SIG-M5 (cell line): Measurements from ENCODE around the gene PLCH1.

Source experiments
- DNase-seq: peaks from one replicate; lab custom pipeline; 2025; lab: John Stamatoyannopoulos, UW

The PLCH1 gene

DNA sequence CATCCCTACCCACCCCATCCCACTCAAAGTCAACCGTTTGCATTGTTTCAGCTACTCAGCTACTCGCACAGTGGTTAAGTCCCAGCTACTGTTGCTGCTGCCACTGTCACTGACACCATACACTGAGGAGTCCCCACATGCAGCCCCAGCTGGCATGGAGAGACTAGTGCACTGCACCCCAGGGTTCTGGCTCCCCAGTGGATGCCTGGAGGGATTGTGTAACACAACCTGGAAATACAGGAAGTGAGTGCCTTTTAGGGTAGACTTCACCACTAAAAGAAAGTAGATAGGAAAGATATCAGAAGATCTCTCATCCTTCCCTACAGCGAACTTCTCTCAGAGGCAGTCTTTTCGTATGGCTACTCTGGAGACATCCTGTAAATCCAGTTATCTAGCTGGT lies 282.2 kb downstream of the PLCH1 start:
- DNase-seq = no peak

DNA sequence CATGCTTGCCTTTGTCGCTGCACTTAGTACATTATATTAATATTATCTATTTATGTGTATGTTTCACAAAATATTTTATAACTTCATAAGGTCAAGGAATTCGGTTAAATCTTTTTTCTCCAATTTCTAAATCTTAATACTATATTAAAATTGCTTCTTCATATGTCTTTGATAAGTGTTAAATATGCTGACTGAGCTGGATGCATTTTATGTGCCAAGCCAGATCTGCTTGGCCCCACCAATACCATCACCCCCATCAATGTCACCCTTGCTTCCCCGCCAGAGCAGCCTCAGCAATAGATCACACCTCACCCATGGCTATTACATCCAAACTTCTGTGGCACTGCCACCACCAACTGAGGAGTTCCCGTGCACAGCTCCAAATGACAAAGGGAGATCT lies 287.3 kb downstream of the PLCH1 start:
- DNase-seq = no peak

DNA sequence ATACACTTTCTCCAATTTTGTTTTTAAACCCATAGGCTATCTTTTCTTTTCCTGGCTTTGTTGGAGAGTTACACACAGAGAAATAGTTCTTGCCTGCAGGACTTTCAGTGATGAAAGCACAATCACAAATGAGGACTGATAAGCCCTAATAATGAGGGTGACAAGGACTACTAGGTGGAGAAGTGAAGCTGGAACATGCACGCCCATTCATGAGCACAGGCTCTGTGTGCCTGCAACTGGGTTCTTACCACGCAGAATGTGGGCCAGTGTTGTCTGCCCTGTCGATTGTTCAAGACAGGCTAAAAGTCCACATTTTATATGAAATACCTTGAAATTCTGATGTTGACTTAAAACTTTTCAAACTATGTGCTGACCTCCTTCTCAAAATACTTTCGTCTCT lies 289.1 kb downstream of the PLCH1 start:
- DNase-seq = no peak

DNA sequence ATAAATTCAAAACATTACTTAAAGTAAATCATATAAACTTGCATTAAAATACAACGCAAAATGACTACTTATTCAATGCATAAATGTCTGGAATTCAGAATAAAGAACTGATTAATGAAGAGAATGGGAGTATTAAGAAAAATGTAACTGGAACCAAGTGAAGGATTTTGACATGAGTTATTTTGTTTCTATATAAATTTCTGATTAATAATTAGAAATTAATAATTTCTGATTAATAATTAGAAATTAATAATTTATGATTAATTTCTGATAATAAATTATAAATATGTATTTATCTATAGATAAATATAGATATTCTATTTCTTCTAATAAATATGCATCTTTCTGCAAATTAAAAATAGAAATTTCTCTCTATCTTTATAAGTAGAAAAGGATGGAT lies 291.4 kb downstream of the PLCH1 start:
- no peak for DNase-seq

DNA sequence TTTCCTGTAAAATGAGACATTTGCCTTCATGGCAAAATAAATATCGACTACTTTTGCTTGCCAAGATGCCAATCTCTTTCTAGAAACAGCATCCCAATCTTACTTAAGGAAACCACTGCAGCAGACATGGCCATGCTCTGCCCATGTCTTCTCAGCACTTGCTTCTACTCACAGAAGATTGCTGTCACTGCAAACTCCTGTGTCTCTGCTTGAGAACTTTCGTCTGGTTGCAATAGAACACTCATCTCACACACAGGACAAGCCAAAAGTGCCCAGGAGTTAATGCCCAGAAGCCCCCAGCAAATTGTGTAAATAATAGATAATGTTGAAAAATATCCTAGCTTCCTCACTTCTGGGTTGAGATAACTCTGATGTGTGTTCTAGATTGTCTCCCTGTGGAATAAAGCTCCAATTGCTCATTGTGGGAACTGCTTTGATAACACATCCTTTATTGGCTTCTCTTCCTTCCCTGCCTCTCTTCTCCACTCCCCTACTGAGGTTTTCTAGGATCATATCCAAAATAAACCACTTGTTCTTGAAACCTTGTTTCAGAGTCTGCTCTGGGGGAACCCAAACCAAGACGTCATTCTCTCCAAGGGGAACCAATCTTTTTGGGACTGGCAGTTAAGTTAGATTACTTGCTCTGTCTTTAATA lies 295.1 kb downstream of the PLCH1 start:
- no peak for DNase-seq

DNA sequence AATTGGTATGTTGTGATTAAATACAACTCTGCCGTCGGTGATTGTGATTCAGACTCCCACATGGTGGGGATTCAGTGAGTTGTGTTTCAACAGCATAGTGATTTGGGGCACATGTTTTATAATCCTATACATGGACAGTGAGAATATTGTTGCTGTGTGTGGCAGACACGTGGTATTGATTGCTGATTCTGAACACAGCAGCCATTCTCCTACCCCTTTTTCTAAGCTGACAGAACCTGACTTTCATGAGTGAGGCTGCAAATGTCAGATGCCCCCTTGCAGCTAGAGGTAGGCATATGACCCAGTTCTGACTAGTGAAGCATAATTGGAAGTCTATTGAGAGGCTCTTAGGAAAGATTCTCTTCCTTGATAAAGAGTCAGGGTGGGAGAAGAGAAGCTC lies 296.3 kb downstream of the PLCH1 start:
- DNase-seq = no peak

DNA sequence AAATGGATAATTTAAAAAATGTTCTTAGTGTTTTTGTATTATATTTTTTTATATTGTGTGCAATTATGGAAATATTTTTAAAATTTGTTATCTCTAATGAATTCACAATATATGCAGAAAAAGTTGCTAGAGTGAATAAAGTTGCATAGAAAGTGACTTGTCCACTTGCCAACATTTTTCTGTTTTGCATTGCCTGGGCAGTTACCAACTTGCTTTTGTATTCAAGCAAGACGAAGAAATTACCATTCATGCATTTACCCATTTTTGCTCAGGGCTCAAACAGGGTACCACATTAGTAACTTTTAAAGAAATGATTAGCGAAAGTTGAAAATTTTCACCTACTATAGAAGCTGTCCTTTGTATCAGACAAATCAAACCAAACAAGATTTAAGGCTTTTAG lies 298.5 kb downstream of the PLCH1 start:
- DNase-seq = no peak

DNA sequence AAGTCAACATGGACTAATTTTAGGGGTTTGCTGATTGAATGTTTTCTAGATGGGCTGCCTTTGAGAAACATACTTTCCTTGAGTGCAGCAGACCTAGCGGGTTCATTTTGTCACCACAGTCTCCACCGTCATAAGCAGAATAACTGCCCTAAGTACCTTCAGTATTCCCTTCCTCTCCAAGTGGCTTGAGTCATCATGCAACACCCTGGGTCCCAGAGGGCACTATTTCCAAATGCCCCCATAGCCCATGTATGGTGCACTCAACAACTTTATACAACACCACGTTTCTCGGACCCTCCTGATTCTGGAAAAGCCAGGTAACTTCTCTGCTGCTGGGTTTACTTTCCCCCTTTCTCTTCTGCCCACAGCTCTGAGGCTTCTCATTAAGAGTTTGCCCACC lies 300.1 kb downstream of the PLCH1 start:
- no peak for DNase-seq

DNA sequence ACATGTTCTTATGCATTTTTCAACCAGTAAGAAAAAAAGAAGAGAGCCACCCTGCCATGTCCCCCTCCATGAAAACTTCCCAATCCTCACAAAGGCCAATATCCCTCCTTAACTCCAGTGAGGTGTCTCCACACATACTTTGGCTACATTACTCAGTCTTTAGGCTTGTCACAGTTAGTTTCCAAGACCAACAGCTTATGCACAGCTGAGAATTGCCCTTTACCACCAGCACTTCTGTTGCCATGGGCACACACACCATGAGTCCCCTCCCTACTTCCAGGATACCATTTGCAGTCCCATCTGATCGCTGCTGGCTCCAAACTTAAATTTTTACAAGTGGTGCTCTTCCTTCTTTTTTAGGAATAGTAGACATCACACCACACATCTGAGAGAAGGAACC lies 301.1 kb downstream of the PLCH1 start:
- DNase-seq = no peak

DNA sequence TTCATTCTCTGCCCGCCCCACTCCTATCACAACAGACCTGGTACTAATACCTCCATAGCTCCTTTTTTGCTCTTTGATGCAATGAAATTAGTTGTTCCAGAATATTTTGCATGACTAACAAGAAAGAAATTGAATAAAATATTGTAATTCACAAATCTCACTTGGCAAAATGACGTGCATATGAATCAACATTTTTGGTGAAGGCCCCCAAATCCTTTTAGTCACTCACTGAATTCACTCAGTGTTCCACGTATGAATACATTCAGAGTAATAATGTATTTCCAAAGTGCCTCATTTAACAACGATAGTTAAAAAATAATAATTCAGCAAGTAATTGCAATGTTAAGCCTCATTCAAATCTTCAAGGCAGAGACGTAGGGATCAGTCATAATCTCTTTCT lies 302.8 kb downstream of the PLCH1 start:
- DNase-seq = no peak

DNA sequence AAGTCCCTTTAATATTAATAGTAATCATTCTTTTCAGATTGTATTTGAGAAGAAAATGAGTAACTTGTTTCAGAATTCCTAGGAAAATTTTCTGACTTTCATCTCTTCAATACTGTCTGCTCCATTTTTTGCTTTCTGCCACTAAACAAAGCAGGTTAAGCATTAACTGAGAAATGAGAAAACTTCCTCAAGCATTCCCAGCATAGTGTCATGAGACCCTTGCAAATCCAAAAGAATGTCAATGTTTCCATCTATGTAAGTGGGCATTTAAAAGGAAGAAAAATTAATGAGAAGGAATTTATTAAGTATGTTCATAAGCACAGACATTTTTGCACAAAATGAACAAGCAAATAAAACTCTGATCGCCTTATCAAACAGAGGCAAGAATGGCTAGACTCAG lies 303.4 kb downstream of the PLCH1 start:
- no peak for DNase-seq

DNA sequence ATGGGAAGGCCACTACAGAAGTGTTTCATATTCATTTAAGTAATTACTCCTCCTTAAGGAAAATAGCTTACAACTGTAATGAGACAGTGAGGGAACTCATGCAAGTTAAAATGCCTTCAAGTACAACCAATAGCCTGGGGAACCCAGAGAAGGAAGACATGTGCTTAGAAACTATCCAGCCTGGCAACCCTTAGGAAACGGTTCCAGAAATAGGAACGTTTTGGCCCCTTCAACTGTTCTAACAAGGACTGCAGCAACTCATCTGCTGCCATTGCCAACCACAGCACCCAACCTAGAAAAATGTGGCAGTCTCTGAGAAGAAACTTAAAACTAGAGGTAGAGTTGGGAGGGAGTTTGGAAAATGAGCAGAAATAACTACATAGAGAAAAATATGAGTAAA lies 303.8 kb downstream of the PLCH1 start:
- no peak for DNase-seq

DNA sequence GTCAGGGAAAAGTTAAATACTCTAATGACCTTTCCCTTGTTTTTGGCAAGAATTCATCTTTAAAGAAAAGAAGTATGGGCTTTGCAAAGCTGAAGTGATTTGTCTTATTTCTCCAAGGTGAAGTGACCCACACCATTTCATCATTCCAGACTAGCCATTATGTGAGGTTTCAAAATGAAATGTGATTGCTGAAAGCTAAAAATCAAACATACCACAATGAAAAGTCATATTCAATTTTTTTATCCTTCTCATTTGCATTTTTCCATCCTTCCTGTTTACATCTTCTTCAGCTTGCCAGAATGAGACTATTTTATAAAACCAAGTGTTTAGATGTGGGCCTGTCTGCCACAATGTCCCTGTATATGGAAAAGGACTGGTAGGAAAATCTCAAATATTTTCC lies 309.1 kb downstream of the PLCH1 start:
- no peak for DNase-seq

DNA sequence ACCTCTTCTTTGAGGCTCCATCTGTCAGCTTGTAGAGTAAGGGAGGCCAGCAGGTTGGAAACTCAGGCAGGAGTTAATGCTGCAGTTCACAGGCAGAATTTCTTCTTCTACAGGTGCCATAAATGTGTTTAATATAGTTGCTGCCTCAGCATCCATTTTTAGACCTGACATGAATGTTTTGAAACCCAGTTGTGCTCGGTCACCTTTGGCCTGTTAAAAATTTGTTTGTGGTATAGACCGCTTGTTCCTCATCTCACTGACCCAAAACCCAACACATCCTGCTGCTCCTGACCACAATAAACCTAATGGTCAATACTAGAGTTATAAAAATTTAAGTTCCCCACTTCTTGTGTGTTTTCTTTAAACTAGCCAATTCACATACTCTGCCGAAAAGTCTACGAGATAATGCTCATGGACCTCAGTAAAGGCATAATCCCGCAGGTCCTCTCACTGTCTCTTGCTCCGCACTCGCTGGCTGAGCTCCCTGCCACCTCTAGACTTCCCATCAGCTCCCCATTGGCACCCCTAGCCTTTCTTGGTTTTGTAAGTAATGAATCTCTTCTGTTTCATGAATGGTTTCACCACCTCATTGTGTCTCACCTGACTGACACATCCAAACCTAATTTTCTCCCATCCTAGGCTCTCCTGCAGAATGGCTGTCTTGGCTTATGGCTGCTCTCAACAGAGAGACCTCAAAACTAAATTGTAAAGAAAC lies 312.9 kb downstream of the PLCH1 start:
- no peak for DNase-seq

DNA sequence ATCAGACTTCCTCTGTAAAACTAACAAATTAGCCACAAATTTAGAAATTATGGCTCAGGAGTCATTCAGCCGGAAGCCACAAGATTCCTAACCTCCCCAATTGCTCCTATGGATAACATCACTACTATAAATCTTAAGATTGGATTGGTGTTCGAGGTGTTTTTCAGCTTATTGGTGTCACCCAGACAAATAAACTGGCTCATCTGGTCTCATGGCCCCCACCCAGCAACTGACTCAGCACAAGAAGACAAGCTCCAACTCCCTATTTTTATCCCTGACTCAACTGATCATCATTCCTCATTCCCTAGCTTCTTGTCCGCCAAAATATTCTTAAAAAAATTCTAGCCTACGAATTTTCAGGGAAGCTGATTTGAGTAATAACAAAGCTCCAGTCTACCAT lies 316.3 kb downstream of the PLCH1 start:
- no peak for DNase-seq

DNA sequence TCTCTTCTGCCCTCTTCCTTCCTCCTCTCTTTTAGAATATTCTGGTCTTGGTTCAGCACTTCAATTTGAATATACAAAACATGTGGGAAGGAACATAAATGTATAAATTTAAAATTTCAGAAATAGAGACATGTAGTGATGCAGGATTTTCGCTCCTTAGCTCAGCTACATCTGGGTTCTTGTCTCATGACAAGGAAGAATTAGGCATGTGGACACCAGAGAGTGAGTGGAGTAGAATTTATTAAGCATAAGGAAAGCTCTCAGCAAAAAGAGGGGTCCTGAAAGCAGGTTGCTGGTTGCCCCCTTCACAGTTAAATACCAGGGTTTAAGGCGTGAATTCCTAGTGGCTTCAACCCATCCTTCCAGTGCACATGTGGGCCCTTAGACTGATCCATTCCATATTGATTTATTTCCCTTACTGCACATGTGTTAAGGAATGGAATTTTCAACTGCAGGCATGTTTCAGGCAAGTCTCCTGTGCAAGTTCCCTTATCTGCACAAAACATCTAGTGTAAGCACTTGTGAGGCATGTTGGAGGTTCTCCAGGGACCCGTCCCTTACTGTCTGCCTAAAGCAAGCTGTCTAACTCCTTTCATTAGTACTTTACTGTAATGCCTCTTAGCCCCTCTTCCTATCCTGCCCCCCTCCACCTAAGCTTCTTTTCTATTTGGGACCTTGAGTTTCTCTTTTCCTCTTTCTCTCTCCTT lies 318.2 kb downstream of the PLCH1 start:
- DNase-seq = no peak

DNA sequence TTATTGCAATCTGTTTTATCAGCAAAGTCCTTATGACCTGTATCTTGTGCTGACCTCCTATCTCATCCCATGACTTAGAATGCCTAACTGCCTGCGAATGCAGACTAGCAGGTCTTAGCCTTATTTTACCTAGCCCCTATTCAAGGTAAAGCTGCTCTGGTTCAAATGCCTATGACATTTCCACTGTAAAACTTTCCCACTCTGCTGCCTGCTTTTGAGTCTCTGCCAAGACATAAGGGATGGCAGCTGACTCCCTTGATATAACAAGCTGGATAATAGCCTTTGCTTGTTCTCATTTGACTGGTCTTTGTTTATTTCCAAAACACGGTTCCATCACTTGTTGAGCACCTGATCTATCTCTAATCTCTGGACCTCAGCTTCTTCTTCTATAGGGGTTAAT lies 319.5 kb downstream of the PLCH1 start:
- DNase-seq = no peak

DNA sequence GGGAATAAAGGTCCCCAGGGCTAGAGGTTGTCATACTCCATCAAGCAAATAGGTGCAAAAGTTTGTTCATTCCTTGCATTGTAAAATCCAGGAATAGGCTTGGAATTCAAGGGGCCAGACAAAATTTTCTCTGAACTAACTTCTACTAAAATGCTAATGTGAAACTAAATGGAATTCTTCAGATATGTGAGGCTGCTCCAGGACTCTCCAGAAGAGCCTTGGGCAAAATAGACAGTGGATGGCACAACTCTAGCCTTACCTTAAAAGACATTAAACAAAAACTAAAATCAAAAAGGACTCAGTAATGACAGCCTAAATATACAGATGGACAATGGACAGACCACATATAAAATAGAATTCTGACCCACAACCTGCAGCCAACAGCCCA lies 320.6 kb downstream of the PLCH1 start:
- no peak for DNase-seq

DNA sequence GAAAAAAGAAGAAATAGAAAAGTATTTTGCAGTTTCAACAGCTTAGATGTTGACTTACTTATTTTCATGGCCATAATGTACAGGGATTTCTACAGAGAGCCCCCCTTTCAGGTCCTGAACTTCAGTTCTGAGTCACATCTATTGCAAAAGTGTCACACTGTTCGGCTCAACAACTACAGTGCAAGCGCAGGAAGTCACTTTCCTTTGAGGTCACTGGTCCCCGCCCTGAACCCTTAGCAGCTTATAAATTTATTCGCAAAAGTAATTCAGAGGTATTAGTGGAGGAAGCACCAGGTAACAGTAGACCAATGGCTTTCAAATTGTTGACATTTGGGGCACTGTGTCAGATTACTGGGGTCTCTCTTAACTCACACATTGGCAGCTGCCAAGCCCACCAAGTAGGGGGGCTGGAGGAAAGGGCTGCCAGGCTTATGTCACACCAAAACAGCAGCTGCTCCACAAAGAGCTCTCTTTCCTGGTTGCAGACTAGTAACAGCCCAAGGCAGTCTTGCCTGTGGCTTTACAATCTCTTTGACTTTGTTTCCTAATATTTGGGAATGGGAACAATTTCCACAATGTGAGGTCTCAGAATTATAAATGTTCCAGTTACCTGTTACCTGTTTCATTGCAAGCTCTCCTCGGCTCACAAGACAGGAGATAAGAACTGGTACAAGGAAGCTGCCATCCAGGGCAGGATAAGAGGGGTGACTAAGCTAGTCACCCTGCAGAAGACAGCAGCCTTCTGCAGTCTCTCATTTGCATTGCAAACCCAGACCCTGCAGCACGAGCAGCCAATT lies 321.1 kb downstream of the PLCH1 start:
- DNase-seq = no peak

DNA sequence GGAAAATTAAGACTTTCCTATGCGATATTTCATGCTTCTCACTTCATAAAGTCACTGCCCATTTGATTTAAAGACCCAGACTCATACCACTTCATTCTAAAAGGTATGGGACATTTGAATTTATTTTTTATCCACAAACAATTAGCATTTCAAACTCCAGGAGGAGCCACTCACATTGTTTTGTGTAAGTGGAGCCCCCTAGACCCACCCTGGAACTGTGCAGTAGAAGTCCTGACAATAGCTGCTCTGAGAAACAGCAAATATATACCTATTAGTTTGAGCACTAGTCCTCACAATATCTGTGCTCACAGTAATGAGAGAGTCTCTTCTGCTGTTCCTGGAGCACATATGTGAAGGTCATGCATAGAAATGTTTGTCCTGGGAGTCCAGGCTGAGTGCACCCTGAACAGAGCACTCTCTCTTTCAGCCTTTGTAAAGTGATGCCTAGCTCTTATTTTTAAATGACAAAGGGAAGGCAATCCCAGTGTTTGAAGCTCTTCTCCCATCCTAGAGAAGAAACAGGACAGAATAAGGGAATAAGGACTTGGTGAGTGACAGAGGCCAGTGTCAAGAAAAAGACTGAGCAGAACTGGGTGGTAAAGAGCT lies 323.9 kb downstream of the PLCH1 start:
- DNase-seq = no peak

DNA sequence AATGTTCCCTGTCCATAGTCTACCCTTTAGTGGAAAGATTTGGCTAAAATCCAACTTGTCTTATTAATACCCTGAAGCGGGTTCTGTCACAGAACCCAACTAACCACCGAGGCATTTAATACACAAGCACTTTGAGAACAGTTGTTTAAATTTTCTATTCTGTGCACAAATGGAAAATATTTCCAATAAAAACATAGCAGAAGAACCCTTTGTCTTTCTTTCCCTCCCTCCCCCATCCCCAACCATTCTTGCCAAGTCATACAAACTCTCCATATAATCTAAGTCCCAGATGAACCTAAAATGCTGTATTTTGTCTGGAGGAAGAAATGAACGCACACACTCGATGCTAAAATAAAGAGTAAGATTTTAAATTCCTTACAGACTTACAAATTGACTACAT lies 324.5 kb downstream of the PLCH1 start:
- no peak for DNase-seq

DNA sequence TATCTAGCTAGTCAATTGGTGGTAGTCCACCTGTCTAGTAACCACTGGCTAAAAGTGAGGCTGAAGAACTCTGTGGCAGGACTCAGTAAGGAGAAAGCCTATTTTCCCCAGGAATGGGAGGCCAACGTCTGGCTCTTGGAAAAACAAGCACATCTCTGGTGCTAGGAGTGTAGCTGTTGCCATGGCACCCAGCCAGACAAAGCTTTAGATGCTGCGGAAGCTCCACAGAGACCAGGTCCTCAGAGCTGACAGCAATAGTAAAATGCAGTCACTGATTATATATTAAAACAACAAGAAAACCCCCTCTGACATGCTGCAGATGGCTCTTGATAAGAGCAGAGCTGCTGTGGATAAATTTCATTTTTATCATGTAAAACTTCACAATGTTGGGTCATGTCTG lies 326.5 kb downstream of the PLCH1 start:
- DNase-seq = no peak
